Aorta (tissue), 5 donors: ENCODE results near the gene RBPMS2. TPM values are rescaled to one million over a fixed set of nuclear protein-coding genes. Genes with fewer than 3 reads are reported as not detected.
"Not testable (repeated sequence)": the region's sequence is repeated elsewhere in the genome, so short reads cannot be mapped to it uniquely, and the experiment has no call there.

Experiments used
- ATAC-seq: fragments of 200-7000 bp; cut with Tn5 transposase; one replicate; pipeline ENCODE4 v1.9.1; 2022; ENCODE audit warnings: moderate library complexity; ENCODE audit not compliant: low FRiP score
- DNase-seq, 2 donors: peaks; one replicate each; pipeline ENCODE4 v3.0.0-alpha.2; 2020
- H3K27ac ChIP-seq, 2 donors: one replicate each; pipeline ENCODE4 v1.5.1; 2013; ENCODE audit warnings: low read length in 2 of 2, mild to moderate bottlenecking in 2 of 2, moderate library complexity in 2 of 2, control low read depth in 1 of 2, inconsistent platforms in 1 of 2, low read depth in 1 of 2
- H3K27me3 ChIP-seq, 2 donors: one replicate each; pipeline ENCODE4 v1.6.1; 2013; ENCODE audit warnings: control low read depth in 1 of 2, low read length in 1 of 2, mild to moderate bottlenecking in 1 of 2, moderate library complexity in 1 of 2; ENCODE audit not compliant: insufficient read depth in 2 of 2, control insufficient read depth in 1 of 2
- H3K36me3 ChIP-seq, 2 donors: one replicate each; pipeline ENCODE4 v1.6.1; 2013; ENCODE audit warnings: control low read depth in 1 of 2, low read length in 1 of 2, mild to moderate bottlenecking in 1 of 2; ENCODE audit not compliant: insufficient read depth in 2 of 2, control insufficient read depth in 1 of 2
- H3K4me1 ChIP-seq, 2 donors: one replicate each; pipeline ENCODE4 v1.6.1; 2013; ENCODE audit warnings: low read length in 2 of 2, control low read depth in 1 of 2, mild to moderate bottlenecking in 1 of 2, moderate library complexity in 1 of 2; ENCODE audit not compliant: insufficient read depth in 2 of 2, control insufficient read depth in 1 of 2
- H3K4me3 ChIP-seq, 2 donors: one replicate each; pipeline ENCODE4 v1.5.1; 2013; ENCODE audit warnings: low read length in 2 of 2, control low read depth in 1 of 2, mild to moderate bottlenecking in 1 of 2
- H3K9me3 ChIP-seq: one replicate; pipeline ENCODE4 v1.6.1; 2013; ENCODE audit warnings: mild to moderate bottlenecking, low read length; ENCODE audit not compliant: control insufficient read depth
- WGBS, 2 donors: extraction: QIAGEN DNeasy Blood & Tissue Kit; methylation state at CpG; one replicate each; pipeline ENCODE4 v1.1.7; 2013; 5-methylcytosine and 5-hydroxymethylcytosine counted together
- intact Hi-C, 2 donors: fragments of 100-400 bp; cut with DNase I; formaldehyde crosslinking; loops; one replicate each; pipeline versions ENCODE4 v1.14.2 to v1.15.0; 2022
- polyA plus RNA-seq, 2 donors: library from polyadenylated mRNA; stranded (reverse); fragments of 200-250 nt; gene quantifications; one replicate each; pipeline ENCODE4 v1.2.3, GENCODE V29; 2013
- total RNA-seq, 2 donors: library from RNA; stranded (reverse); fragmentation: NEBNext Ultra II Directional; extraction: Animal tissue kit (Norgen Biotek cat#: 25700); gene quantifications; one replicate each; pipeline ENCODE4 v1.2.1, GENCODE V29; 2021
- donor health status: healthy with polysubstance abuse.
- donor health status: Bipolar disorder and iron deficiency.
- donor health status: DM: no; HTN: no; CAD: no.
- donor health status: DM: no; HTN: no; CAD: no.
- donor health status: DM: yes; HTN: yes; CAD: no.

Gene RBPMS2
- total and polyA plus RNA-seq, 4 donors, result 0.51 to 9.9 (median 4.0) TPM

DNA sequence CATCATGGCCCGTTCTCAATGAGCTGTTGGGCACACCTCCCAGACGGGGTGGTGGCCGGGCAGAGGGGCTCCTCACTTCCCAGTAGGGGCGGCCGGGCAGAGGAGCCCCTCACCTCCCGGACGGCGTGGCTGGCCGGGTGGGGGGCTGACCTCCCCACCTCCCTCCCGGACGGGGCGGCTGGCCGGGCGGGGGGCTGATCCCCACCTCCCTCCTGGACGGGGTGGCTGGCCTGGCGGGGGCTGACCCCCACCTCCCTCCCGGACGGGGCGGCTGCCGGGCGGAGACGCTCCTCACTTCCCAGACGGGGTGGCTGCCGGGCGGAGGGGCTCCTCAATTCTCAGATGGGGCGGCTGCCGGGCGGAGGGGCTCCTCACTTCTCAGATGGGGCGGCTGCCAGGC is 23.5 kb upstream of the RBPMS2 start:
- H3K27me3 ChIP-seq, H3K4me3 ChIP-seq, H3K4me1 ChIP-seq, ATAC-seq, H3K9me3 ChIP-seq, DNase-seq, H3K36me3 ChIP-seq, intact Hi-C loops, H3K27ac ChIP-seq: not testable (repeated sequence)
- WGBS, 2 donors, result 91 to 94% methylated on average over 11 to 28 of the region's 29 CpGs

DNA sequence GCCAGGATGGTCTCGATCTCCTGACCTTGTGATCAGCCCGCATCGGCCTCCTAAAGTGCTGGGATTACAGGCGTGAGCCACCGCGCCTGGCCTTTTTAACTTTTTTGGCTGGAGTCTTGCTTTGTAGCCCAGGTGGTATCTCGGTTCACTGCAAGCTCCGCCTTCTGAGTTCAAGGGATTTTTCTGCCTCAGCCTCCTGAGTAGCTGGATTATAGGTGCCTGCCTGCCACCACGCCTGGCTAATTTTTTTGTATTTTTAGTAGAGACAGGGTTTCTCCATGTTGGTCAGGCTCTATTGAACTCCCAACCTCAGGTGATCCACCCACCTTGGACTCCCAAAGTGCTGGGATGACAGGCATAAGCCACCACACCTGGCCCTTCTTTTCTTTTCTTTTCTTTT is 20.5 kb upstream of the RBPMS2 start:
- H3K4me1 ChIP-seq, intact Hi-C loops, H3K27ac ChIP-seq, DNase-seq, H3K9me3 ChIP-seq, H3K4me3 ChIP-seq, ATAC-seq, H3K36me3 ChIP-seq, H3K27me3 ChIP-seq: not testable (repeated sequence)
- WGBS, 2 donors, result 92 to 93% methylated on average over 9 of the region's 9 CpGs

DNA sequence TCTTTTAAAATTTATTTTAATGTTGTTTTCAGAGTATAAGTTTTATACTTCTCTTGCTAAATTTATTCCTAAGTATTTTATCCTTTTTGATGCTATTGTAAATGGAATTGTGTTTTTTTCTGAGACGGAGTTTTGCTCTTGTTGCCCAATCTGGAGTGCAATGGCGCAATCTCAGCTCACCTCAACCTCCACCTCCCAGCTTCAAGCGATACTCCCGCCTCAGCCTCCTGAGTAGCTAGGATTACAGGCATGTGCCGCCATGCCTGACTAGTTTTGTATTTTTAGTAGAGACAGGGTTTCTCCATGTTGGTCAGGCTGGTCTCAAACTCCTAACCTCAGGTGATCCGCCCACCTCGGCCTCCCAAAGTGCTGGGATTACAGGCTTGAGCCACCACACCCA is 19.9 kb upstream of the RBPMS2 start:
- H3K9me3 ChIP-seq, ATAC-seq, DNase-seq, H3K4me3 ChIP-seq, H3K4me1 ChIP-seq, H3K27me3 ChIP-seq, H3K36me3 ChIP-seq, H3K27ac ChIP-seq, intact Hi-C loops: not testable (repeated sequence)
- WGBS, 2 donors, result 87 to 97% methylated on average over 7 of the region's 7 CpGs

DNA sequence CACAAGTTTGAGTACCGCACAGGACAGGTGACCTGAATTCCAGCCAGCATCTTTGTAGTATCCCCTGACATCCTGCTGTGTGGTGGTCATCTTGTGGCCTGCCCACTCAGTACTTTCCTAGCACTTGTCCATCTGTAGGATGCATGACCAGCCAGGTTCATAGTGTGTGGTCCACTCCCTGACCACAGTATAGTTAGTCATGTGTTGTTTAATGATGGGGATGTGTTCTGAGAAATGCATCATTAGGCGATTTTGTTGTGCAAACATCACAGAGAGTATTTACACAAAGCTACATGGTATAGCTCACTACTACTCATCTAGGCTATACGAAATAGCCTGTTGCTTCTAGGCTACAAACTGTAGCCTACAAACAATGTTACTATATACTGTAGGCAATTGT is 16.9 kb upstream of the RBPMS2 start:
- no peak overlapping the region for H3K27ac ChIP-seq
- 92 to 97% methylated on average over 3 of the region's 3 CpGs for WGBS, 2 donors
- no peaks in the 10 kb centered on the region for H3K36me3 ChIP-seq
- H3K27me3 ChIP-seq, result no peaks in the 10 kb centered on the region
- H3K4me1 ChIP-seq, result no peaks in the 10 kb centered on the region
- intact Hi-C loops, result loop anchor here in 1 of 2 donors (5.0 kb wide), 1 partner anchor 45 kb away; no protein-coding TSS in a partner anchor
- H3K4me3 ChIP-seq, result no peak overlapping the region
- no peaks in the 10 kb centered on the region for H3K9me3 ChIP-seq
- no peak for DNase-seq
- ATAC-seq, result no peak

DNA sequence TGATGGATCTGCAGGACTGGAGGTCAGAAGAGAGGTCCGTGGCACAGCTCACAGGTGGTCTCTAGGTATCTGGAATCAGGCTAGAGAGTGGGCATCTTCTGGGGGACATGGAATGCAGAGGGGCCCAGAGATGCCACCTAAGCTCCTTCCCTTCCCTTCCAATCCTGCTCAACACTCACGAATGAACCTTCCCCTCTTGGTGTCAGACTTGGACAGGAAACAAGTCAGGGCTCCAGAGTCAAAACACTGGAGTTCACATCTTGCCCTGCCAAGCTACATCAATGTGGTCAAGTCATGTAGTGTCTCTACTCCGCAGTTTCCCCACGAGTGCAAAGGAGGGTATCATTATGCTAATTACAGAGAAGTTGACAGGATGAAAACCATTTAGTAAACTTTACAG is 16.0 kb upstream of the RBPMS2 start:
- H3K36me3 ChIP-seq, result no peaks in the 10 kb centered on the region
- DNase-seq (no peak), ATAC-seq (no peak)
- H3K4me1 ChIP-seq, result no peaks in the 10 kb centered on the region
- no peak overlapping the region for H3K27ac ChIP-seq
- H3K27me3 ChIP-seq, result no peaks in the 10 kb centered on the region
- H3K4me3 ChIP-seq, result no peak overlapping the region
- no peaks in the 10 kb centered on the region for H3K9me3 ChIP-seq
- 36 to 58% methylated on average over 4 of the region's 4 CpGs for WGBS, 2 donors
- intact Hi-C loops, result loop anchor here in 1 of 2 donors (5.0 kb wide), 1 partner anchor 44 kb away; no protein-coding TSS in a partner anchor

DNA sequence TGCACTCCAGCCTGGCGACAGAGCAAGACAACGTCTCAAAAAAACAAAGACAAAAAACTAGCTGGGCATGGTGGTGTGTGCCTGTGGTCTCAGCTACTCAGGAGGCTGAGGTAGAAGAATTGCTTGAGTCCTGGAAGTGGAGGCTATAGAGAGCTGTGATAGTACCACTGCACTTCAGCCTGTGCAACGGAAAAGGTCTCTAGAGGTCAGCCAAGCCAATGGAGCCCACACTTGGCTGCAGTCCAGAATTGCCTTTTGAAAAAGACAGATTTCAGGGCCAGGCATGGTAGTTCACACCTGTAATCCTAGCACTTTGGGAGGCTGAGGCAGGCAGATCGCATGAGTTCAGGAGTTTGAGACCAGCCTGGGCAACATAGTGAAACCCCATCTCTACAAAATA is 8.4 kb upstream of the RBPMS2 start:
- Histone ChIP-seq H3K27me3 (no peaks in the 10 kb centered on the region), H3K4me1 (no peaks in the 10 kb centered on the region), H3K4me3 (no peak overlapping the region), H3K36me3 (no peaks in the 10 kb centered on the region), H3K9me3 (no peaks in the 10 kb centered on the region), H3K27ac (no peak overlapping the region)
- ATAC-seq, result no peak
- intact Hi-C loops, result no loop called here
- no peak for DNase-seq
- 89 to 97% methylated on average over 4 of the region's 4 CpGs for WGBS, 2 donors

DNA sequence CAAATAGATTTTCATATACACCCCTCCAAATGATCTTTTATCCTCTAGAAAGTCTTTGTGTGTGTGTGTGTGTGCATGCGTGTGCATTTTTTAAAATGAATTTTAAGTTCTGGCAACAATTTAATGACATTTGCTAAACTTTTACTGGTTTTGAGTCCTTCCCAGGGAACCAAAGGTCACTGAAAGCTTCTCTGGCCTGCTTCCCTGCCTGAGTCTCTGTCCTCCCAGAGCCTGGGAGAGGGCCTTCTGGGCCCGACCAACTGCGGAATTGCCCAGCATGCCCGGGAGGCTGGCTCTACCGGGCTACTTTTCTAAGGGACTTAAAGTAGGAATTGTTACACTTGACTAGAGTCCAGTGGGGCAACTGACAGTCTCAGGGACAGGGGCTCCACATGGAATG is 7.4 kb upstream of the RBPMS2 start:
- no peak overlapping the region for H3K4me3 ChIP-seq
- no peaks in the 10 kb centered on the region for H3K4me1 ChIP-seq
- WGBS, 2 donors, result 79 to 84% methylated on average over 5 of the region's 5 CpGs
- H3K27me3 ChIP-seq, result no peaks in the 10 kb centered on the region
- no peak overlapping the region for H3K27ac ChIP-seq
- ATAC-seq (no peak), DNase-seq (no peak)
- H3K36me3 ChIP-seq, result no peaks in the 10 kb centered on the region
- no peaks in the 10 kb centered on the region for H3K9me3 ChIP-seq
- intact Hi-C loops, result no loop called here

DNA sequence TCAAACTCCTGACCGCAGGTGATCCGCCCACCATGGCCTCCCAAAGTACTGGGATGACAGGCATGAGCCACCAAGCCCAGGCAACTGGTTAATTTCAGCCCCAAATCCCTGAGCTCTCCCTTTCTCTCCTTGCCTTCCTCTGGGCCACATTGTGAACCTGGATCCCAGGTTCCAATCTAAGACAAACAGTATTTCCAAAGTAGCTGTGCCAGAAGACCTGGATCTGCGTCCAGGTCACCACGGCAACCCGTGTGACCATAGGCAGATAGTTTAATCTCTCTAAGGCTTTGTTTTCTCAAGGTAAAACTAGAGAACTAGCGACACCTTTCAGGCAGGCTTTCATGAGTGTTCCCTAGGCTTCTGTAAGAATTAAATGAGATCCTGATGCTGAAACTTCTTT is 5.9 kb upstream of the RBPMS2 start:
- WGBS, 2 donors, result 76 to 80% methylated on average over 6 of the region's 6 CpGs
- no peaks in the 10 kb centered on the region for H3K36me3 ChIP-seq
- no peaks in the 10 kb centered on the region for H3K27me3 ChIP-seq
- DNase-seq, result no peak
- no peaks in the 10 kb centered on the region for H3K9me3 ChIP-seq
- no peak overlapping the region for H3K27ac ChIP-seq
- intact Hi-C loops, result no loop called here
- ATAC-seq, result no peak
- H3K4me1 ChIP-seq, result no peaks in the 10 kb centered on the region
- H3K4me3 ChIP-seq, result no peak overlapping the region

DNA sequence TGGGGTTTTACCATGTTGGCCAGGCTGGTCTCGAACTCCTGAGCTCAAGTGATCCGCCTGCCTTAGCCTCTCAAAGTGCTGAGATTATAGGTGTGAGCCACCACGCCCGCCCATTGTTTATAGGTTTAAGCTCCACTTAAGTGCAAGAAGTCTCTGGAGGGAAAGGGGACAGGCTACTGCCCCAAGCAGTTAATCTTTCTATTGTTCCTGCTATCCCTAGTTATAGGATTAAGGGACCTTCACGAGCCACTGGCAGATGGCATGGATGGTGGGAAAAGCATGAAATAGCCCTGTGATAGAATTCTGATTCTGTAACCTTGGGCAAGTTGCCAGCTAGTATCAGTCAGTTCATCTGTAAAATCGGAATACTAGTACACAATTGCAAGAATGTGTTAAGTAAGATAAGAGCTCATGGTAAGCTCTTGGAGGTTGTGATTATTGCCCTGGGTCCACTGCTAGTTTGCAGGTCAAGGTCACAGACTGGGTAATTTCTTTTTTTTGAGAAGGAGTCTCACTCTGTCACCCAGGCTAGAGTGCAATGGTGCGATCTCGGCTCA is 5.3 kb upstream of the RBPMS2 start:
- DNase-seq (no peak), ATAC-seq (no peak)
- Histone ChIP-seq H3K9me3 (no peaks in the 10 kb centered on the region), H3K27ac (no peak overlapping the region), H3K27me3 (no peaks in the 10 kb centered on the region), H3K36me3 (no peaks in the 10 kb centered on the region), H3K4me3 (no peak overlapping the region), H3K4me1 (no peaks in the 10 kb centered on the region)
- intact Hi-C loops, result no loop called here
- WGBS, 2 donors, result 85 to 90% methylated on average over 8 of the region's 8 CpGs
